ENCODE measurements around the gene SNAPC3. TPM values are rescaled to one million over a fixed set of nuclear protein-coding genes. Genes with fewer than 3 reads are reported as not detected.

Gene SNAPC3
- total RNA-seq, 2 experiments from 2014 or later = 54.2 to 57.2 TPM

DNA sequence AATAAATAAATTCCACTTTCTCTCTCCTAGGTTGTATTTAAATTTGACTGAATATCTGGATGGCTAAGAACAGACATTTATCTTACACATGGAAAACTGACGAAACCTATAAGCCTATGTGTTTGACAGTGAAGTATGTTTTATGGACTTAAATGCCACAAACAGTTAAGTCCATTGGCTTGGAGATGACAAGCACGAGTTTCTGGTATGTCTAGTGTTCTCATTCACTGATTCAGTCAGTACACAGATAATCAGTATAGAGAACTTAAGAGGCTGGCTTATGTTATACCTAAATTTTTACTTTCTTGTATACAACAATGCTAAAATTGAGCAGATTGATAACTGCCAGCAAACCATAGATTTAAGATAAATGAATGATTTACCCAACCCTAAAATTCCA is 38.9 kb downstream of the SNAPC3 start:
- CTCF ChIA-PET (ENCODE audit: unreplicated experiment) = no interaction called here
- no TSS peak for BruUV-seq (replicated peaks)
- peaks cover 94% of the 10 kb centered on the region for H3K36me3 ChIP-seq (ENCODE audit: insufficient read depth, low read length)

DNA sequence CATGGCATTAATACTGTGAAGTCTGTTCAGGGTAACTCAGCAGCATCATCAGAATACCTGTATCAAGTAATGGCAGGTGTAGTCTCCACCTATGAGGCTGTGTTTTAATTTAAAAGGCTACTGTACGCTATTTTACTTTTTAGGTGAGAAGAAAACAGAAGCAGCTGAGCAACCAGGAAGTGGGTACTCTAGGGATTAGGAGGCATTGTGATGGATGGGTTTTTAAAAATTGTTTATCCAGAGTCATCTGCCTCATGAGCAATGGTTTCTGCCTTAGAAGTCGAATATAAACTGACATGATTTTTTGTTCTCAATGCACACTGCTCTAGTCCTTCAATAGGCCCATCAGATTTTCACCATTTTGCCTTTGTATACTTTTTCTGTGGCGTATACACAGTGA is 45.5 kb downstream of the SNAPC3 start:
- no peaks in the 10 kb centered on the region for H3K9me2 ChIP-seq (ENCODE audit: insufficient read depth, low read length)
- H3K4me3 ChIP-seq (ENCODE audit: low read depth, low read length, poor library complexity, severe bottlenecking) = no peak overlapping the region
- BruUV-seq (replicated peaks) = no TSS peak
- H3K36me3 ChIP-seq (ENCODE audit: insufficient read depth, low read length) = peaks cover 98% of the 10 kb centered on the region
- no peak overlapping the region for H3K27ac ChIP-seq (ENCODE audit: low read depth, low read length, poor library complexity, severe bottlenecking)
- H3K4me2 ChIP-seq (ENCODE audit: low read length) = no peak overlapping the region
- no peaks in the 10 kb centered on the region for H3K9me3 ChIP-seq (ENCODE audit: low read length)
- H4K20me1 ChIP-seq (ENCODE audit: insufficient read depth, low read length) = peaks cover 9% of the 10 kb centered on the region; the same call in 1 of the 2 replicates
- CTCF ChIA-PET (ENCODE audit: unreplicated experiment) = no interaction called here
- intact Hi-C loops (cut with micrococcal nuclease; ENCODE audit: unreplicated experiment) = no loop called here
- TF ChIP-seq EZH2phosphoT487 (IDR thresholded peaks at IDR 0.05; ENCODE audit: borderline replicate concordance, low read depth, low read length) = no peak
- TF ChIP-seq, protein P1, sequence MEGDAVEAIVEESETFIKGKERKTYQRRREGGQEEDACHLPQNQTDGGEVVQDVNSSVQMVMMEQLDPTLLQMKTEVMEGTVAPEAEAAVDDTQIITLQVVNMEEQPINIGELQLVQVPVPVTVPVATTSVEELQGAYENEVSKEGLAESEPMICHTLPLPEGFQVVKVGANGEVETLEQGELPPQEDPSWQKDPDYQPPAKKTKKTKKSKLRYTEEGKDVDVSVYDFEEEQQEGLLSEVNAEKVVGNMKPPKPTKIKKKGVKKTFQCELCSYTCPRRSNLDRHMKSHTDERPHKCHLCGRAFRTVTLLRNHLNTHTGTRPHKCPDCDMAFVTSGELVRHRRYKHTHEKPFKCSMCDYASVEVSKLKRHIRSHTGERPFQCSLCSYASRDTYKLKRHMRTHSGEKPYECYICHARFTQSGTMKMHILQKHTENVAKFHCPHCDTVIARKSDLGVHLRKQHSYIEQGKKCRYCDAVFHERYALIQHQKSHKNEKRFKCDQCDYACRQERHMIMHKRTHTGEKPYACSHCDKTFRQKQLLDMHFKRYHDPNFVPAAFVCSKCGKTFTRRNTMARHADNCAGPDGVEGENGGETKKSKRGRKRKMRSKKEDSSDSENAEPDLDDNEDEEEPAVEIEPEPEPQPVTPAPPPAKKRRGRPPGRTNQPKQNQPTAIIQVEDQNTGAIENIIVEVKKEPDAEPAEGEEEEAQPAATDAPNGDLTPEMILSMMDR (conservative IDR thresholded peaks at IDR 0.05; ENCODE audit: low read length) = no peak
- no peaks in the 10 kb centered on the region; the same call in 1 of the 2 replicates for H3K79me2 ChIP-seq (ENCODE audit: insufficient read depth, low read depth, low read length)
- H3K4me1 ChIP-seq (ENCODE audit: insufficient read depth, low read length, poor library complexity, severe bottlenecking) = peaks cover 7% of the 10 kb centered on the region
- POLR2A ChIA-PET = interaction anchor here (0.8 to 1.5 kb wide), 8 partner anchors 10 to 138 kb away, joined by 3 to 4 read pairs (median 3); no protein-coding TSS in a partner anchor
- H2AFZ ChIP-seq (ENCODE audit: low read length) = no peak overlapping the region
- no peak for DNase-seq (ENCODE audit: low spot score)

More for the DNA sequence above, 38.9 kb downstream of the SNAPC3 start:
- no peak overlapping the region for H2AFZ ChIP-seq (ENCODE audit: low read length)
- POLR2A ChIA-PET = interaction anchor here (0.5 kb wide), 1 partner anchor 103 kb away, joined by 3 read pairs; no protein-coding TSS in a partner anchor
- no peaks in the 10 kb centered on the region for H4K20me1 ChIP-seq (ENCODE audit: insufficient read depth, low read length)
- no peak overlapping the region for H3K27ac ChIP-seq (ENCODE audit: low read depth, low read length, poor library complexity, severe bottlenecking)
- no peak for DNase-seq (ENCODE audit: low spot score)
- H3K79me2 ChIP-seq (ENCODE audit: insufficient read depth, low read depth, low read length) = no peaks in the 10 kb centered on the region
- no peaks in the 10 kb centered on the region for H3K9me2 ChIP-seq (ENCODE audit: insufficient read depth, low read length)
- no peaks in the 10 kb centered on the region for H3K9me3 ChIP-seq (ENCODE audit: low read length)
- no peak overlapping the region for H3K4me2 ChIP-seq (ENCODE audit: low read length)
- TF ChIP-seq EZH2phosphoT487 (IDR thresholded peaks at IDR 0.05; ENCODE audit: borderline replicate concordance, low read depth, low read length) = no peak
- TF ChIP-seq, protein P1 (conservative IDR thresholded peaks at IDR 0.05; ENCODE audit: low read length) = no peak
- H3K4me1 ChIP-seq (ENCODE audit: insufficient read depth, low read length, poor library complexity, severe bottlenecking) = no peaks in the 10 kb centered on the region
- intact Hi-C loops (cut with micrococcal nuclease; ENCODE audit: unreplicated experiment) = no loop called here
- H3K4me3 ChIP-seq (ENCODE audit: low read depth, low read length, poor library complexity, severe bottlenecking) = no peak overlapping the region

DNA sequence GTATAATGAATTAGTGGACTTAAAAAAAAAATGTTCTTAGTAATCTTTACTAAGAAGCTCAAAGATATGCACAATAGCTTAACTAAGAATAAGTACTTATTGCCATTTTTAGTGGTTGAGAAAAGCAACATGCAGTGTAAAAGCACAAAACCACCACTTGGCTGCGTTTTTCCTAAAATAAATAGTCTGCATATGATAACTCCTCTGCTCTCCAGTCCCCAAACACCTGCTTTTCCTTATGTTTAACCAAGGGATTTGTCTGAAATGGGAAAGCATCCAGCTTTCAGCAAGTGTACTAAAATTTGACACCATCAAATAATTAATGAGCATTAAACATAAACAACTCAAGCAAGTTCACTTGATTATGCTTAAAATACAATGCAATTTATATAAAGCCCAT is 46.7 kb downstream of the SNAPC3 start:
- ChIA-PET POLR2A (interaction anchor here (0.5 to 2.4 kb wide), 6 partner anchors 11 to 78 kb away, joined by 3 to 6 read pairs (median 4); no protein-coding TSS in a partner anchor), CTCF (ENCODE audit: unreplicated experiment) (no interaction called here)
- Histone ChIP-seq H3K9me2 (ENCODE audit: insufficient read depth, low read length) (no peaks in the 10 kb centered on the region), H2AFZ (ENCODE audit: low read length) (no peak overlapping the region), H3K9me3 (ENCODE audit: low read length) (no peaks in the 10 kb centered on the region), H3K27ac (ENCODE audit: low read depth, low read length, poor library complexity, severe bottlenecking) (no peak overlapping the region), H3K4me3 (ENCODE audit: low read depth, low read length, poor library complexity, severe bottlenecking) (no peak overlapping the region), H3K4me1 (ENCODE audit: insufficient read depth, low read length, poor library complexity, severe bottlenecking) (peaks cover 17% of the 10 kb centered on the region), H3K36me3 (ENCODE audit: insufficient read depth, low read length) (peaks cover 100% of the 10 kb centered on the region), H4K20me1 (ENCODE audit: insufficient read depth, low read length) (peaks cover 13% of the 10 kb centered on the region; the same call in 1 of the 2 replicates), H3K79me2 (ENCODE audit: insufficient read depth, low read depth, low read length) (peaks cover 5% of the 10 kb centered on the region; the same call in 1 of the 2 replicates), H3K4me2 (ENCODE audit: low read length) (no peak overlapping the region)
- TF ChIP-seq, protein P1 (conservative IDR thresholded peaks at IDR 0.05; ENCODE audit: low read length) = 0 out of 2 replicates have a peak, but pooled peaks have one; percentile 41
- TF ChIP-seq EZH2phosphoT487 (IDR thresholded peaks at IDR 0.05; ENCODE audit: borderline replicate concordance, low read depth, low read length) = no peak
- intact Hi-C loops (cut with micrococcal nuclease; ENCODE audit: unreplicated experiment) = no loop called here
- no TSS peak for BruUV-seq (replicated peaks)
- DNase-seq (ENCODE audit: low spot score) = no peak

Measured in OCI-LY7 (cell line).